GM21447 (cell line): Measurements from ENCODE around the gene SHF.
"Not testable (repeated sequence)": the region's sequence is repeated elsewhere in the genome, so short reads cannot be mapped to it uniquely, and the experiment has no call there.

Source experiments
- ATAC-seq: cut with Tn5 transposase; IDR thresholded peaks from one replicate; pipeline ENCODE4 v1.9.1; 2021; ENCODE audit not compliant: unreplicated experiment

The SHF gene, protein sequence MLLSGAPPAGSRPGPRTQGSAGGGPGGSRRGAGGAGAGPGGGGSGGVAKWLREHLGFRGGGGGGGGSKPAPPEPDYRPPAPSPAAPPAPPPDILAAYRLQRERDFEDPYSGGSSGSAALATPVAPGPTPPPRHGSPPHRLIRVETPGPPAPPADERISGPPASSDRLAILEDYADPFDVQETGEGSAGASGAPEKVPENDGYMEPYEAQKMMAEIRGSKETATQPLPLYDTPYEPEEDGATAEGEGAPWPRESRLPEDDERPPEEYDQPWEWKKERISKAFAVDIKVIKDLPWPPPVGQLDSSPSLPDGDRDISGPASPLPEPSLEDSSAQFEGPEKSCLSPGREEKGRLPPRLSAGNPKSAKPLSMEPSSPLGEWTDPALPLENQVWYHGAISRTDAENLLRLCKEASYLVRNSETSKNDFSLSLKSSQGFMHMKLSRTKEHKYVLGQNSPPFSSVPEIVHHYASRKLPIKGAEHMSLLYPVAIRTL

DNA sequence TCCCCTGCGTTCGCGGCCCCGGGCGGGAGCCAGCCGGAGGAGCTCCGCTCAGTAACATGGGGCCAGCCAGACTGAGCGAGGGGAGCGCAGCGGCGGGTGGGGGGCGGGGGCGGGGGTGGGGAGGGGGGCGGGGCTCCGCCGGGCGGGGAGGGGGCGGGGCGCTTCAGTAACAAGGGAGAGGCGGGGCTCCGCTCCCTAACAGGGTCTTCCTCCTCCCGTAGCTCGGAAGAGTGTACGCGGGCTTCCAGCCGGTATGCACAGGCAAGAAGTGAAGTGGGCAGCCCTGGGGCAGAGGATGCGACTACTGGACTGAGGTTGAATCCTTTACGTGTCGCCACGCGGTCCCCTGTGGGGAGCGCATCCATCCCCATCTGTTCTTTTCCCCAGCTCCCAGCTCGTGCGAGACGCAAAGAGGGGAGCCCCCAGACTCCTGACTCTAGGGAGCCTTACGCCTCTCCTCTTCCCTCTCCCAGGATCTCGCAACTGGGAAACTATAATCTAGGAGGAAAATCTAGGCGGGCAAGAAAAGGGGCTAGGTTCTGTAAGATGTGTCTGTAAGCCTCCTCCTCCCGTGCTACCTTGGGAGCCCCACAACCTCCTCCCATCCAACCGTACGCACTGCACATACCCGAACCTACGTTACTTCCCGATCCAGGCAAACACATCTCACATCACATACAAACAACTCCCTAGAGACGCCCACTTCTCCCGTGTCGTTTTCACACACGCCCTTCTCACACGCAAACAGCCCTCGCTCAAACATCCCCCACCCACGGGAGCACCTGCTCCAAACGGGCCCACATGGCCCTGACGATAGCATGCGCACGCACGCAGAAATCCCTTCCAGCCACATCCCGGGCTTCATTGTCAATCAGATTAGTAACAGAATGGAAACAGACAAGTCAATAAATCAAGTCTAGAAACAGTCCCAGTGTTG lies at the start of gene SHF:
TSS of gene SHF (minus strand) at position 73 of the 937 bp plus-strand sequence. CDS start at position 58, 15 bp downstream.
- no peak for ATAC-seq

DNA sequence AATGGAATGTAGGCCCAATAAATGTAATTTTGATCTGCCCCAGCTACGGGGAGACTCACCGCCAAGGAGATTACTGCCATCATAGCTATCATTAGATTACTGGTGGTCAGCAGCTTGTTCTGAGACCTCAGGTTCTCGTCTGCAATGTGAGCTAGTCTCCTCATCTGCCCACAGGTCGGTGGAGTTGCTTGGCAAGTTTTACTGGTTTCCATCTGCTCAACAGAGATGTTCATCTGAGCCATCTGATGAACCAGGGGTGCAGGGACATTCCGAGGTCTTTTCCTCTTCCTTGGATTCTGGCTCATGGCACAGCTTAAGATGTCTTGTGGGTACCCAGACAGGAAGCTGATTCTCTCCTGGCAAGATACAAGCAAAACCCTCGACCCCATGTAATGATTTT lies 49.0 kb upstream of the SHF start:
- ATAC-seq = not testable (repeated sequence)

DNA sequence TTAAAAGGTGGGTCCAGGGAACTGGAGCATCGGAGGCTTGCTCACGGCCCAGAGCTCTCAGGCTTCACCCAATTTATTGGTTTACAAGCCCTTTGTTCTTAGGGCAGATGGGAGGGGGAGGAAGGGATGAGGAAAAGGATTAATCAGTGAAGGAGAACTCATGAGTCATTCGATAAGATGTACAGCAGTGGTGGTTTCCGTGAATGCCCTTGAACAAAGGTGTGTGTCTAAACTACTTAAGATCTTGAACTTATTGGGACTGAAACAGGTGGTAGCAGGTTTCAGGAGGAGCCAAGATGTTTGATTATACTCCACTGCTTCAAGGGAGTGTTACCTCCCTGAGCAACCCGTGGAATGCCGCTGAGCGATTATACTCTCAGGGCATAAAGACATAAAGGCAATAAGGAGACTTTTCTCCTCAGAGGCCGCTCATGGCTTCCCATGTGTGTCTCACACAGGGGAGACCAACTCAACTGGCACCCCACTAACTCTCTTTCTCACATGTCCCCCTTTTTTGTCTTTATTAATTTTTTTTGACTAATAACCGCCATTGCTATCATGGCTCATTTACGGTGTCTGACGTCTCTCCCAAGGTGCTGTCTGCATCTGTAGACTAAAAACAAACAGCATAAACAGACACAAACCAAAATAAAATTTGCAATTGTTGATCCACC lies 46.9 kb upstream of the SHF start:
- ATAC-seq = no peak

DNA sequence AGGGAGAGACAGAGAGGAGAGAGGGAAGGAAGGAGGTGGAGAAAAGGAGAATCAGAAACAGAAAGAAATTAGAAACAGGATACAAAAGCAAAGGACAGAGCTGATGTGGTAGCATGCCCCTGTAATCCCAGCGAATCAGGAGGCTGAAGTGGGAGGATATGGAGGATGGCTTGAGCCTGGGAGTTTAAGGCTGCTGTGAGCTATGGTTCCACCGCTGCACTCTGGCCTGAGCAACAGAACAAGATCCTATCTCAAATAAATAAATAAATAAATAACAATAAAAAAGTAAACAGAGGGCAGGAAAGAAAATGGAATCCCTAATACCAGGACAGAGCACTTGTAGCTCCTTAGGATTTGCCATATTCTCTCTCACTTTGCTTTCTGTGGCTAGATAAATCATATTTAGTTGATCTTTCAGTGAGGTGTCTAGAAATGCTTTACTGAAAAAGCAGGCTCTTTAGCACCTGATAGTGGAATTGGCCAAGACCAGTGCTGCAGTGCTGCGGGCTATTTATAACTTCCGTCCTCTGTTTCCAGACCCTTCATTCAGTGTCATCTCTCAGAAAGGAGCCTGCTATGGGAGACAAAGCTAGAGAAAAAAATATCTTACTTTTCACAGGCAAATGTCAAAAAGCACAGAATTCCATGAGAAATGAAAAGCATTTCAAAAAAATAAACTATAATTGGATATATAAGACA lies 44.2 kb upstream of the SHF start:
- no peak for ATAC-seq

DNA sequence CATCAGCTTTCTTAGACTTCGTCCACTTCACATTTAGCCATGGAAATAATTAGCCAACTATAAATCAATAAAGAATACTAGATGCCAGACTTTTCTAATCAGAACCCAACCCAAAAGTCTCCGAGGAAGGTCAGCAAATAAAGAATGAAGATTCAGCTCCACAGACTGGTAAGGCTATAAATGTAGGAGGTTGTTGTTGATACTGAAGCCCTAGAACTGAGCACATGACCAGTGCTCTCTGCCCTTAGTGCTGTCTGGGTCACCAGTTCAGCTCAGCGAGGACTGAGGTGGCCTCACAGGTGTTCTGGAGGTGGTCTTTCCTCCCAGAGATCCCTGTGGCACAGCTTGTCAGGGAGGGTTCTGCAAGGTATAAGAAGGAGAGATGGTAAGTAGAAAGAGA lies 43.4 kb upstream of the SHF start:
- no peak for ATAC-seq

DNA sequence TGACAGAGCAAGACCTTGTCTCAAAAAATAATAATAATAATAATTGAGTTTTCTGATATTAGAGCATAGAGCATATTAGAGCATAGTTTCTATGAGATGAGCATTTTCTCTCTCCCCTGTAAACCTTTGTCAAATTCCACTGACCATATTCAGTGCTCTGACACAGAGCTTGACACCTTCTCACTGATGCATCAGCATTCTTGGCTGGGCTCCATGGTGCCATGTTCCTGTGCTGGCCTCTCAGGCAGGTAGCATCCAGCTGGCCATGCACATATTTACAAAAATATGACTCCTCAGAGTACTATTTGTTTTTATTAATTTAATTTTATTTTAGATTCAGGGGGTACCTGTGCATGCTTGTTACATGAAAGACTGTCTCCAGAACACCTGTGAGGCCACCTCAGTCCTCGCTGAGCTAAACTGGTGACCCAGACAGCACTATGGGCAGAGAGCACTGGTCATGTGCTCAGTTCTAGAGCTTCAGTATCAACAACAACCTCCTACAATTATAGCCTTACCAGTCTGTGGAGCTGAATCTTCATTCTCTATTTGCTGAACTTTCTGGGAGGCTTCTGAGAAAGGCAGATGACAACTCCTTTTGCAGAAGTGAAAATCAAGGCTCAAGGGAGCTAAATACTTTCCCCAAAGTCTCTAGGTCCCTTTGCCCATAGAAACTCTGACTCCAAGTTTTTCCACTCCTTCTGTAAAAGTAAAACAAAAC lies 42.6 kb upstream of the SHF start:
- no peak for ATAC-seq

DNA sequence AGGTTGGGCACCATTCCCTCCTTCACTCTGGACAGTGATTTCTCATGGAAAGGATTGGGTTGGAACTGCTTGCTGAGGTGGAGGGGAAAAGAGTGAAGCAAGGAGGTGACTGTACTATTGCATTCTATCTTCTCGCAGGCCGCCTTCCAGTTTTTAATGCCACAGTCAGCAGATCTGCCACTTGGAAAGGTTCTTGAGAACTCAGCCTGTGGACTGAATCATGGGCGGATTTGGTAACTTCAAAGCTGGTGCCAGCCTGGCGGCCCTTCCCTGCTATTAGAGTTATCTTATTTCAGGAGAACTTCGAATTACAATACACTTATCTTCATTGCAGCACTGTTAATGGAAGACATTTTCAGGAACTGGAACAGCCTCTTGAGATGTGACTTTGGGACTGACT lies 41.2 kb upstream of the SHF start:
- no peak for ATAC-seq

DNA sequence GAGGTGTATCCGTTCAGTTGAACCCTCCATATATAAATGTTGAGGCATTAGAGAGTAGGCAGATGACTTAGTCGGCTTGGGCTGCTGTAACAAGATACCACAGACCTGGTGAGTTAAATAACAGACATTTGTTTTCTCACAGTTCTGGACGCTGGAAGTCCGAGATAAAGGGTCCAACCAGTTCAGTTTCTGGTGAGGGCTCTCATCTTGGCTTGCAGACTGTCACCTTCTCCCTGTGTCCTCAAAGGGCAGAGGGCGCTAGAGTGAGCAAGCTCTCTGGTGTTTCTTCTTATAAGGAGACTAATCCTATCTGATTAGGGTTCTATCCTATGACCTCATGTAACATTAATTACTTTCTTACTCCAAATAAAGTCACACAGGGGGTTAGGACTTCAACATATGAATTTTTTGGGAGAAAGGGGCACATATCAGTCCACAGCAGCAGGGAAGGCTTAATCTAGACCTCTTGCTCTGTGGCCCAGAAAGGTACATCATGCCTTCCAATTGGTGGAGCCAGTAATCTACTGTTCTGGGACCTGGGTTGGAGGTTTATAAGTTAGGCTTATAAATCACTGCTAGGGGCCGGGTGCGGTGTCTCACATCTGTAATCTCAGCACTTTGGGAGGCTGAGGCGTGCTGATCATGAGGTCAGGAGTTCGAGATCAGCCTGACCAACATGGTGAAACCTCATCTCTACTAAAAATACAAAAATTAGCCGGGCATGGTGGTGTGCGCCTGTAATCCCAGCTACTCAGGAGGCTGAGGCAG lies 37.9 kb upstream of the SHF start:
- ATAC-seq = no peak

DNA sequence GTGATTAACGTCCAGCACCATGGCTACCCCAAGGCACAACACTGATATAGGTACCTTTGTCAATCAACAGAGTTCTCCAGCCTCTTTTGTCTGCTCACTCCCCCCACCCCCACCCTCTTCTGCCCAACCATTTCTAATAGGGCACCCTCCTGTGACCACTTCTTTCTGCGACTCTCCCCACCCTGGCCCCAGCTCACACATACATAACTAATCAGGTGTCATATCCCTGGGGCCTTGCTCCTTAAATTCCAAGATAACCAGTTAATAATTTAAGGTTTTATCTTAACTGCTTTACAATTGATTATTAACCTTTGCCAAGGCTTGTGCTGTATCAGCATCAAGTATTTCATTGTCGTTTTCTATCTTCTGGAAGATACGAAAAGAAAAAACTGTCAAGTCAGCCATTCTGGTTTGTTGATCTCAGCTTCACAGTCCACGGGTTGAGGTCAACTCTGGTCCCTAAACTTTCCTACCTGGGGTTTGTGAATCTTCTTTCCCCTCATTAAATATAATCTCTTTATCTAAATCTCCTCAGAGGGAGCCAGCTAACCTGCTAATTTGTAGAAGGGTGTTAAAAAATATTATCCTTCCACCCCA lies 37.0 kb upstream of the SHF start:
- no peak for ATAC-seq

DNA sequence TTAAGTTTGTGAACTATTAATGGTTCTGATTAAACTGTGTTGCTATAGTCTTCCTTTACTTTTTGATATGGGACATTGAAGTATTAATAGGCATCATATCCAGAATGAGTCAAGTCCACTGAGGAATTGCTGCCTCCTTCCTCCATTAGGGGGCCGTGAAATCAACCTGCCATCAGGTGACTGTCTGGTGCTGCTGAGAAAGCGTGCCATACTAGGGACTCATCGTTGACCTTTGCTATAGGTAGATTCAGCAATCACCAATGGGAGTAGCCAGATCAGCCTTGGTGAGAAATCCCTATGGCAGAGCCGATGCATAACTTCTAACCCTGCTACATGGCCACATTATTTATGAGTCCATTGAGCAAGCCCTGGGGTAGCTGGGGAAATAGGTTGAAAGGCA lies 34.2 kb upstream of the SHF start:
- ATAC-seq = no peak

DNA sequence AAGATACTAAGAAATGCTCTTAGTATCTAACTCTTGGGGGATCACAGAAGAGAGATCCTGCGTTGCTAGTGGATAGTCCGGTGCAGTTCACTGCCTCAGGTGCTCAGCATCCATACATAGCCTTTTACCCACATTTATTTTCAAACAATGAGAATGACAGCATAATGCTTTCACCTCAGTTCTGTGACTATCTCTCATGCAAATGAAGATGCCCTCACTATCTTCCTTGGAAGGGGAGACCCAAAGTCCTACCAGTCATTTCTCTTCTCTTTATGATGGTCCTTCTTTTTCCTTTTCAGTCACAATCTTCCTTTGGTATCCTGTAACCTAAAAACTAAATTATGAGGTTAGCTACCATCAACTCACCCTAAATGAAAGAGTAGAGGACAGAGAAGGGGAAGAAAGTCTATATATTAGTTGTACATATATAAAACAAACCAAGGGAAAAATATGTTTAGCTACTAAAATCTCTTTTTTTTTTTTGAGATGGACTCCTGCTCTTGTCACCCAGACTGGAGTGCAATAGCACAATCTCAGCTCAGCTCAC lies 33.4 kb upstream of the SHF start:
- ATAC-seq = no peak

DNA sequence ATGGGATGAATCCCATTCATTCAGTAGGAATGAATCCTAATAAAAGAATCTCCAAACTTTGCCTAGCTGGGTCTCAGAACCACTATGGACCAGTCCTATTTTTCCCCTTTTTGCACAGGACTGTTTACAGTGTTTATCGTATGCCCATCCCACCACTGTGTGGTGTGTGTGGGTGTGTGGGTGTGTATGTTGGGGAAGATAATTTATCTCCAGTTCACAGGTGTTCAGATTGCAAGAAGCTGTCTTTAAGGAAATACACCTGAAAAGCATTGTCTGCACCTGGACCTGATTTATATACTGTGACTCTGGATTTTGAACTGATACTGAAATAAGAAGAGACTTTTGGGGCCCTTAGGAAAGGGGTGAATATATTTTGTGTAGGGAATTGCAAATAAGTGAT lies 24.7 kb upstream of the SHF start:
- no peak for ATAC-seq

DNA sequence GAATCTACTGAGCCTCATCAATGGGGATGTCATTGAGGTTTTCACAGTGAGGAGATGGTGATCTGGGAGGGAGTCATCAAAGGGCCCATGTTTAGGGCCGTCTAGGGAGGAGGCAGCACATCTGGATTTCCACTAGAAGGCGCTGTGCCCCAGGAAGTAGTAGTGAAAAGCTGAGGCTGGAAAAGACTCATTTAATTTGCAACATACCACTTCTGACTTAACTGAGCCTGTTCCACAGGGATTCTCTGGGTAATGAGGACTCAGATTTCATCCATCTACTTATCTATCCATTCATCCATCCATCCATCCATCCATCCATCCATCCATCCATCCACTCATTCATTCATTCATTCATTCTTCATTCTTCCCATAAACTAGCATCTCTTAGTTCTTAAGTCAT lies 17.4 kb upstream of the SHF start:
- no peak for ATAC-seq

DNA sequence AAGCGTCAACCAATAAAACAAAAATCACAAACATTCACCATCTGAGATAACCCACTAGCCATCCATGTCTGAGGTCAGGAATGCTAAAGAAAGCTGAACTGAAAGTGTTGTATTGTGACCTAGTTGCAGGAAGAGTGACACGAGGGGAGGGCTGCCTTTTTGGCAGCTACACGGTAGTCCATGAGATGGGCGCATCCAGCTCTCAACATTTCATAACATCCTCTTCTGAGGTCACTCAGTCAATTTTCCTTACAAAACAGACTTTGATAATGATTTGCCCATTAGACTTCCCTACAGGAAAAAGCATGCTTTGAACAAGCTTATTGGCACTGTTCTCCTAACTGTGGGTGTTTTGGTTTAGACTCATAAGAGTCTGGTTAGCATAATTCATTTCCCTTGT lies 15.4 kb upstream of the SHF start:
- no peak for ATAC-seq

DNA sequence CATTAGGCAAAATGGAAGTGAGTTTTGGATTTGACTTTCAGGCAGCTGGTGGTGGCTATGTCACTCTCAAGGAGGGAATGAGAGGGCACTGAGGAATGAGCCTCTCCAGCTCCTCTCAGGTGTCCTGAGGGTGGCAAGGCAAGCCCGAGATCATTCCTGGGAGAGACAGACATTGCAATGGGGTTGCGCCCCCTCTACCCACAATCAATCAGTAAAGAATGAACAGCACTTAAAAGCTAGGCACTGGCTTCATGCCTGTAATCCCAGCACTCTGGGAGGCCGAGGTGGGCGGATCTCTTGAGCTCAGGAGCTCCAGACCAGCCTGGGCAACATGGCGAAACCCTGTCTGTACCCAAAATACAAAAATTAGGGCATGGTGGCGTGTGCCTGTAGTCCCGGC lies 14.1 kb upstream of the SHF start:
- ATAC-seq = no peak

DNA sequence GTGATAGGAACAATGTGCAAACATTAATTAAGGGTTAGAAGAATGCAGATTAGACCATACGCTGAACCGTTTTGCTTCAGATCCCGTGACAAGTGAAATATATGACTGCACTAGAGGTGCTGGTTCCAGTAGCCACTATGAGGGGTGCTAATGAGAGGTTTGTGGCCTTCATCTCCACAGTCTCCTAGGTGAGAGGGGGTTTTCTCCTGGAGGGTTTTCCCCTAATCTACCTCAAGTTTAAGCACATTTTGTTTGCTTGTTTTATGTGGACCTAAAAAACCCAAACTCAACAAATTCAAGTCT lies 13.7 kb upstream of the SHF start:
- no peak for ATAC-seq

DNA sequence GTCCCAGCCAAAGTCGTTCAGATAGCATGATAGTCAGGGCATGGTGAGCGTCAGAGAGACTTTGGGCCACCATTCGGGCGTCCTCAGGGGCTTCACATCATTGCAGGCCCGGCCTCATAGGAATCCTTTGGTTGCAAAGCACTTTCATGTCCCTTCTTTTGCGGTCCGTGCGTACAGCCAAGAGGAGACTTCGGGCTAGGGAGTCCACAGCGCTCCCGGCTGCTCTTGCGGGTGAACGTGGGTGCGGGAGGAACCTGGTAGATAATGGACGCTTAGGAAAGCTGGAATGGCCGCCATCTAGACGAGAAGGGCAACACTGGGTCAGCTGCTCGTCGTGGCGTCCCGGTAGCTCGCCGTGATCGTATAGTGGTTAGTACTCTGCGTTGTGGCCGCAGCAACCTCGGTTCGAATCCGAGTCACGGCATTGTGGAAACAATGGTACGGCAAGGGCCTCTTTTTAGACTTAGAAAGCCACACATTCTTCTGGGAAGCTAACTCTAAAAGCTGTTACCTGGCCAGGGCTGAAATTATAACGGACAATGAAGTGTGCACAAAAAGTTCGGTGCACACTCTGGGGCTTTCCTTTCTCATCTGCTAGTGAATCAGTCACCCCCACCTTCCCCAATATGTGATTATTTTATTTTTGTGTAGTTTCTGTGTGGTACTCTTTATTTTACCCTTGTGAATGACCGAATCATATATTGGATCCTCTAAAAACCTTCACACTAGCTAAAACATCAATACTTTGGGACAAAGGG lies 13.2 kb upstream of the SHF start:
- no peak for ATAC-seq
